ENCODE results near the gene ADIPOR2. TPM values are rescaled to one million over a fixed set of nuclear protein-coding genes. Genes with fewer than 3 reads are reported as not detected.

ADIPOR2 gene
- total RNA-seq, 1 donor from 2014 or later, result 43.0 TPM

DNA sequence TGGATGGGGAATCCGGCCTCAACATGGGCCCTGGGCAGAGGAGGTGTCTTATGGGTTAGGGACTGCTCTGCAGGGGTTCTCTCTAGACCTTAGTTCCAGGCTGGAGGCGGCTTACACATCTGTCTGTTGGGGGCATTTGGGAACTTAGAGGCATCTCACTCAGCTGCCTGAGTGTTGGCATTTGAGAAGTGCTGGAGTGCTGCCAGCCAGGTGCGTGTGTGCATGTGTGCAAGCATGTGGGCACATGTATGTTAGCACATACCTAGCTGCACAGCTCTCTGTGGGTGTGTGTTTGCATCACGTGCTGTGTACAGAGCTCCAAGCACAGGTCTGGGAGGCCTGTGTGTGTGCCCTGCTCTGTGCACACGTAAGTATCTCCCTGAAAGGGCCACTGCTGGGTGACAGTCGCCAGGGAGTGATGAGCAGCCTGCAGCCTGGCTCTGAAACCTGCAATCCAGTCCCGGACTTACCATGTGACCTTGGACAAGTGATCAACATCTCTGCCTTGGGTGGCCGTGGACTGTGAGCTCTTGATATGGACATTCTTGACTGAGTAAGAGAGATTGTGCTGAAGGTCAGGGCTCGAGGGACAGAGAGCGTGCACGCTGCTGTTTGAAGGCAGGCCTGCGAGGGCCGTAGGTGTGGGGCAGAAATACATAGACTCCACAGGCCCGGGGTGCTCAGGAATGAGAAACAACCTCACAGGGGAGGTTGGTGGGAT lies 134.7 kb downstream of the ADIPOR2 start:
- no peak for ATAC-seq (ENCODE audit: low read depth)
- Mint-ChIP-seq H3K36me3 (ENCODE audit: low read depth) (no peaks in the 10 kb centered on the region), H3K27me3 (peaks cover 39% of the 10 kb centered on the region), H3K4me3 (no peak overlapping the region), H3K9me3 (no peaks in the 10 kb centered on the region), H3K27ac (no peak overlapping the region), H3K4me1 (peaks cover 4% of the 10 kb centered on the region)
- intact Hi-C loops (cut with micrococcal nuclease), result no loop called here
- no peak for DNase-seq
- ChIA-PET POLR2A (no interaction called here), CTCF (no interaction called here)
- TF ChIP-seq, protein P1, sequence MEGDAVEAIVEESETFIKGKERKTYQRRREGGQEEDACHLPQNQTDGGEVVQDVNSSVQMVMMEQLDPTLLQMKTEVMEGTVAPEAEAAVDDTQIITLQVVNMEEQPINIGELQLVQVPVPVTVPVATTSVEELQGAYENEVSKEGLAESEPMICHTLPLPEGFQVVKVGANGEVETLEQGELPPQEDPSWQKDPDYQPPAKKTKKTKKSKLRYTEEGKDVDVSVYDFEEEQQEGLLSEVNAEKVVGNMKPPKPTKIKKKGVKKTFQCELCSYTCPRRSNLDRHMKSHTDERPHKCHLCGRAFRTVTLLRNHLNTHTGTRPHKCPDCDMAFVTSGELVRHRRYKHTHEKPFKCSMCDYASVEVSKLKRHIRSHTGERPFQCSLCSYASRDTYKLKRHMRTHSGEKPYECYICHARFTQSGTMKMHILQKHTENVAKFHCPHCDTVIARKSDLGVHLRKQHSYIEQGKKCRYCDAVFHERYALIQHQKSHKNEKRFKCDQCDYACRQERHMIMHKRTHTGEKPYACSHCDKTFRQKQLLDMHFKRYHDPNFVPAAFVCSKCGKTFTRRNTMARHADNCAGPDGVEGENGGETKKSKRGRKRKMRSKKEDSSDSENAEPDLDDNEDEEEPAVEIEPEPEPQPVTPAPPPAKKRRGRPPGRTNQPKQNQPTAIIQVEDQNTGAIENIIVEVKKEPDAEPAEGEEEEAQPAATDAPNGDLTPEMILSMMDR (IDR thresholded peaks at IDR 0.05), result no peak

DNA sequence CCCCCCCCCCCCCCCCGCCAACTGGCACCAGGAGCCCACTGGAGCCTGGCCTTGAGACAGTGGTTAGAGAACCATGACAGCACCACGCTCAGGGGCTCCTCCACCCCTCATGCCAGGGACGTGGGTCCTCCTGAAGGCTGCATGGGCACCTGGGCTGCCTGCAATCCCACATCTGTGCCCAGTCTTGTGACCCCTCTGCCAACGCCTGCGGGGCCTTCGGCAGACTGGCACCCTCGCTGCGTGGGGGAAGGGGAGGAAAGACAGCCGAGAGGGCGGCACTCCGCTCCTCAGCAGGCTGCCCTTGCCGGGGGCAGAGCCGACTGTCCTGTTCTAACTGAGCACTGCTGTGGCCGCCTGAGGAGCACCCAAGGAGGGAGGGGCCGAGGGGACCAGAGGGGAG lies 135.5 kb downstream of the ADIPOR2 start:
- intact Hi-C loops (cut with micrococcal nuclease), result no loop called here
- ChIA-PET POLR2A (no interaction called here), CTCF (no interaction called here)
- Mint-ChIP-seq H3K27me3 (peaks cover 39% of the 10 kb centered on the region), H3K27ac (no peak overlapping the region), H3K36me3 (ENCODE audit: low read depth) (no peaks in the 10 kb centered on the region), H3K4me1 (peaks cover 4% of the 10 kb centered on the region), H3K4me3 (no peak overlapping the region), H3K9me3 (no peaks in the 10 kb centered on the region)
- DNase-seq, result no peak
- no peak for ATAC-seq (ENCODE audit: low read depth)
- TF ChIP-seq, protein P1 (IDR thresholded peaks at IDR 0.05), result no peak

DNA sequence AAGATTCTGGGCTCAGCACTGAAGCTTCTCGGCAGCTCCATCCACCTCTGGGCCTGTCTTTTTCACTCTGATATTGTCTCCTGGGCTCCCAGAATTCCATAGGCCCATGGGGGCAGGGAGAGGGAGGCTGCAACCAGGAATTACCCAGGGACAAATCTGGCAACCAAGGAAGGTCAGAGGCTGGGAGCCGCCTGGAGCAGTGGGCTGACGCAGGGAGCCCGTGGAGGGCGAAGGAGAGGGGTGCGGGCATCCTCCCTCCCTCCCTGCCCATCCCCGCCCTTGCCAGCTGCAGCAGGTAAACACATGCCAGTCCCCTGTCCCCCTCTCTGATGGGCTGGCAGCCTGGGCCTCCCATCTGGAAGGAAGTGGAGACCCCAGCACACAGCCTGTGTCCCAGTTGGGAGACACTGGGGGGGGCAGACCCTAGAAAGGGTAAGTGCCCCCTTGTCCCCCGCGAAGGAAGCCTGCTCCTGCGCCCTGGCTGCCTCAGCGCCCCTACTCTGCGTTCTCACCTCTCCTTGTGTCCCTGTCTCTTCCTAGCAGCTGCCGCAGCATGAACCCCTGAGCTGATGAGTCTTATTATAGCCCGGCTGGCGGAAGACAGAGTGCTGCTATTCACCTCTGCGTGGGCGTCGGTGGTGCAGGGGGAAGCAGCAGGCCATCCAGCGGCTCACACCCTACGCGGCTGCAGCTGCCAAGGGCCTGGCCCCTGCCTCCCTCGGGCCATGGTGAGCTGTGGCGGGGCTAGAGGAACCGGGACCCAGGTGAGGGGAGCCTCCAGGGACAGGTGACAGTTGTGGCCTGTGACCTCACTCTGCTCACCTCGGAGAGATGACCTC lies 136.2 kb downstream of the ADIPOR2 start:
- no peaks in the 10 kb centered on the region for H3K36me3 Mint-ChIP-seq (ENCODE audit: low read depth)
- H3K4me1 Mint-ChIP-seq, result peaks cover 4% of the 10 kb centered on the region
- no peak overlapping the region for H3K4me3 Mint-ChIP-seq
- H3K27ac Mint-ChIP-seq, result no peak overlapping the region
- intact Hi-C loops (cut with micrococcal nuclease), result no loop called here
- CTCF ChIA-PET, result no interaction called here
- TF ChIP-seq, protein P1 (IDR thresholded peaks at IDR 0.05), result no peak
- POLR2A ChIA-PET, result no interaction called here
- DNase-seq (no peak), ATAC-seq (ENCODE audit: low read depth) (no peak)
- peaks cover 41% of the 10 kb centered on the region for H3K27me3 Mint-ChIP-seq
- no peaks in the 10 kb centered on the region for H3K9me3 Mint-ChIP-seq

DNA sequence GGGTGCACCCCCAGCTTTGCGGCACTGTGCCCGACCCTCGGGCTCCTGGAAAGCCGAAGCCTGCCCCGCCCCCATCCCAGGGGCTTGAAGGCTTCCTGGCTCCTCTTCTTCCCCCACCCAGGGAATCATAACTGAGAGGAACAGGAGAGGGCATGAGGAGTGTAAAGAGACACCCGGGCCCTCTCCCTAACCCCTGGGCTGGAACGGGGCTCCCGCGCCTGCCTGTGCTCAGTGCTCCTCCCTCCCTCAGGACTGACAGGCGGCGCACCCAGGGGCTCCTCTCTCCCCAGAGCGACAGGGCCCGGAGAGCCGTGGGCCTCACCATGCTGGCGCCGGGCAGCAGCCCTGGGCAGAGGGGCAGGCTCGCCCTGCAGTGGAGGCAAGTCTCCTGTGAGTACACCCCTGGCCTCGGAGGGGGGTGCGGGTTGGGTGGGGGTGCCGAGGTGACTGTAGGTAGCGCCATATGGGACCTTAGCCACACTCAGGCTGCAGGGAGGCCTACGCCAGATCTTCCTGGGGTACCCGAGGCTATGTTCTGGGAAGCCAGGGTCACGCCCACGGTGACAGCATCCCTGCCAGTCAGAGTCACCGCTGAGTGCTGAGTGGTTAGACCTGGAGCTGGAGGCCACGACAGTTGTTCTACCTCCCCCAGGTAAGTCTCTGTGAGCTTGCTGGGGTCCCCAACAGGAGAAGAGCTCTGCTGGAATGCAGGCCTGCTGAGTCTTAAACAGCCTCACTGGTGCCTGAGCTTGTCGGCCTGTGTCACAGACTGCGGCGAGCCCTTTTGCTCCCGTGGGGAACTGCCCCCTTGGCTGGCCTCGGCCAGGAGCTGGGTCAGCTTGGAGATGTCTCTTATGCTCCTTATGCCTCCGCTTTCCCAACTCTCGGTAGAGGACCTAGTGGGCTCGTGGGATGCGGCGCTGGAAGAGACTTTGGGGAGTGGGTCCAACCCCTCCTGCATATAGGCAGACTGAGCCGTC lies 137.2 kb downstream of the ADIPOR2 start:
- Mint-ChIP-seq H3K27ac (no peak overlapping the region), H3K4me3 (no peak overlapping the region), H3K9me3 (no peaks in the 10 kb centered on the region), H3K36me3 (ENCODE audit: low read depth) (no peaks in the 10 kb centered on the region), H3K4me1 (peaks cover 4% of the 10 kb centered on the region), H3K27me3 (peaks cover 42% of the 10 kb centered on the region)
- POLR2A ChIA-PET, result no interaction called here
- intact Hi-C loops (cut with micrococcal nuclease), result no loop called here
- TF ChIP-seq, protein P1 (IDR thresholded peaks at IDR 0.05), result no peak
- no peak for ATAC-seq (ENCODE audit: low read depth)
- no peak for DNase-seq
- CTCF ChIA-PET, result no interaction called here

Data from activated B cell treated with CpG ODN at 0.5 μM for 24 hours (primary cell).